ENCODE results near the gene ARMC6. TPM values are rescaled to one million over a fixed set of nuclear protein-coding genes. Genes with fewer than 3 reads are reported as not detected.

The ARMC6 gene
- total and polyA plus RNA-seq, 2 of the 13 experiments (the other 11 are each of a cell fraction or from before 2014, with no cell fraction given) = 16.2 to 36.8 TPM

DNA sequence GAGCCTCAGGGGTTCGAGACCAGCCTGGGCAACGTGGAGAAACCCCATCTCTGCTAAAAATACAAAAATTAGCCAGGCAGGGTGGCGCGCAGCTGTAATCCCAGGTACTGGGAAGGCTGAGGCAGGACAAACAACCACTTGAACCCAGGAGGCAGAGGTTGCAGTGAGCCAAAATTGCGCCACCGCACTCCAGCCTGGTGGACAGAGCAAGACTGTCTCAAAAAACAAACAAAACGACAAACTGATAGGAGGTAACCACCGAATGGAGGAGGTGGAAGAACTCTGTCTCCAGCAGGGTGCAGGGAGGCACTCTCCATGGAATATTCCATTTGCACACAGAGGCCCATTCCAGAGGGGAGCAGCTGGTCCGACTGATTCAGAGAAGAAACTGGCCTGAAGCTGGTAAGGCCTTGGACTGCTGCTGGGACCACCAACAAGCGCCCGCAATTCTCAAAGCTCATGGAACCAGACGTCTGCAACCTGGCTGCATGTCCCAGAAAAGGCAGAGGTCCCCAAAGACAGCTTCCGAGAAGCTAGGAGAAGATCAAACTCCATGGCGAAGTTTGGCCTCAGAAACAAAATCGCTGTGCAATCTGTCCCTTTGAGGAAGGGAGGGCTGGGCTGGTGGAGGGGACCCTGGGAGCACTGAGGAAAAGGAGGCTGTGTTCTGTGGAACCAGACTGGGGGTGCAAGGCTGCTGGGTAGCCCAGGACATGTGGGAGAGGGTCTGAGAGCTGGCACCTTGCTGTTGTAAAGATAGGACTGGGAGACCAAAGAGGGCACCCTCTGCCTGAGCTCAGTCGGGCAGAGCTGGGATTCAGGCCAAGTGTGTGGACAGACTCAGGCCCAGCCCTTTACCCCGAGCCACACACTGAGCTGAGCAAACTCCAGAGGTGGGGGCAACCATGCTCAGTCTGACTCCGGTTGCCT, 65.6 kb downstream of the ARMC6 start (continued):
- no peak for TF ChIP-seq SMAD1 (CRISPR knock-in tag; IDR thresholded peaks at IDR 0.05; ENCODE audit: borderline replicate concordance, low read depth)
- TF ChIP-seq, protein P1, sequence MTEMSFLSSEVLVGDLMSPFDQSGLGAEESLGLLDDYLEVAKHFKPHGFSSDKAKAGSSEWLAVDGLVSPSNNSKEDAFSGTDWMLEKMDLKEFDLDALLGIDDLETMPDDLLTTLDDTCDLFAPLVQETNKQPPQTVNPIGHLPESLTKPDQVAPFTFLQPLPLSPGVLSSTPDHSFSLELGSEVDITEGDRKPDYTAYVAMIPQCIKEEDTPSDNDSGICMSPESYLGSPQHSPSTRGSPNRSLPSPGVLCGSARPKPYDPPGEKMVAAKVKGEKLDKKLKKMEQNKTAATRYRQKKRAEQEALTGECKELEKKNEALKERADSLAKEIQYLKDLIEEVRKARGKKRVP (CRISPR knock-in tag; IDR thresholded peaks at IDR 0.05) = no peak
- TF ChIP-seq ZNF180 (CRISPR knock-in tag; IDR thresholded peaks at IDR 0.05; ENCODE audit: borderline replicate concordance, low read depth) = no peak
- no peak for TF ChIP-seq NFKB2 (CRISPR knock-in tag; IDR thresholded peaks at IDR 0.05; ENCODE audit: borderline replicate concordance)
- TF ChIP-seq NR2F1 (CRISPR knock-in tag; IDR thresholded peaks at IDR 0.05) = no peak
- TF ChIP-seq ZNF484 (CRISPR knock-in tag; IDR thresholded peaks at IDR 0.05; ENCODE audit: borderline replicate concordance, low read depth) = no peak
- TF ChIP-seq ZNF224 (CRISPR knock-in tag; IDR thresholded peaks at IDR 0.05) = 0 out of 2 replicates have a peak, but pooled peaks have one; percentile 28
- no peak for TF ChIP-seq CC2D1A (CRISPR knock-in tag; IDR thresholded peaks at IDR 0.05)
- no peak for TF ChIP-seq ZNF660 (CRISPR knock-in tag; IDR thresholded peaks at IDR 0.05; ENCODE audit: borderline replicate concordance, low read depth)
- TF ChIP-seq MAZ (IDR thresholded peaks at IDR 0.05; ENCODE audit: borderline replicate concordance, low read depth, low read length) = 0 out of 2 replicates have a peak, but pooled peaks have one; percentile 36
- no peak; the same call in 1 of the 2 replicates for TF ChIP-seq MAZ (CRISPR knock-in tag; IDR thresholded peaks at IDR 0.05; ENCODE audit: low read depth)
- no peak for TF ChIP-seq NR3C1 (CRISPR knock-in tag; IDR thresholded peaks at IDR 0.05)
- TF ChIP-seq SOX5 (CRISPR knock-in tag; IDR thresholded peaks at IDR 0.05; ENCODE audit: borderline replicate concordance) = peak; percentile 51; the same call in 1 of the 2 replicates
- TF ChIP-seq, protein P2, sequence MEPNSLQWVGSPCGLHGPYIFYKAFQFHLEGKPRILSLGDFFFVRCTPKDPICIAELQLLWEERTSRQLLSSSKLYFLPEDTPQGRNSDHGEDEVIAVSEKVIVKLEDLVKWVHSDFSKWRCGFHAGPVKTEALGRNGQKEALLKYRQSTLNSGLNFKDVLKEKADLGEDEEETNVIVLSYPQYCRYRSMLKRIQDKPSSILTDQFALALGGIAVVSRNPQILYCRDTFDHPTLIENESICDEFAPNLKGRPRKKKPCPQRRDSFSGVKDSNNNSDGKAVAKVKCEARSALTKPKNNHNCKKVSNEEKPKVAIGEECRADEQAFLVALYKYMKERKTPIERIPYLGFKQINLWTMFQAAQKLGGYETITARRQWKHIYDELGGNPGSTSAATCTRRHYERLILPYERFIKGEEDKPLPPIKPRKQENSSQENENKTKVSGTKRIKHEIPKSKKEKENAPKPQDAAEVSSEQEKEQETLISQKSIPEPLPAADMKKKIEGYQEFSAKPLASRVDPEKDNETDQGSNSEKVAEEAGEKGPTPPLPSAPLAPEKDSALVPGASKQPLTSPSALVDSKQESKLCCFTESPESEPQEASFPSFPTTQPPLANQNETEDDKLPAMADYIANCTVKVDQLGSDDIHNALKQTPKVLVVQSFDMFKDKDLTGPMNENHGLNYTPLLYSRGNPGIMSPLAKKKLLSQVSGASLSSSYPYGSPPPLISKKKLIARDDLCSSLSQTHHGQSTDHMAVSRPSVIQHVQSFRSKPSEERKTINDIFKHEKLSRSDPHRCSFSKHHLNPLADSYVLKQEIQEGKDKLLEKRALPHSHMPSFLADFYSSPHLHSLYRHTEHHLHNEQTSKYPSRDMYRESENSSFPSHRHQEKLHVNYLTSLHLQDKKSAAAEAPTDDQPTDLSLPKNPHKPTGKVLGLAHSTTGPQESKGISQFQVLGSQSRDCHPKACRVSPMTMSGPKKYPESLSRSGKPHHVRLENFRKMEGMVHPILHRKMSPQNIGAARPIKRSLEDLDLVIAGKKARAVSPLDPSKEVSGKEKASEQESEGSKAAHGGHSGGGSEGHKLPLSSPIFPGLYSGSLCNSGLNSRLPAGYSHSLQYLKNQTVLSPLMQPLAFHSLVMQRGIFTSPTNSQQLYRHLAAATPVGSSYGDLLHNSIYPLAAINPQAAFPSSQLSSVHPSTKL (CRISPR knock-in tag; IDR thresholded peaks at IDR 0.05) = peak; percentile 76
- TF ChIP-seq ATF1 (CRISPR knock-in tag; IDR thresholded peaks at IDR 0.05) = no peak
- TF ChIP-seq, protein P3, sequence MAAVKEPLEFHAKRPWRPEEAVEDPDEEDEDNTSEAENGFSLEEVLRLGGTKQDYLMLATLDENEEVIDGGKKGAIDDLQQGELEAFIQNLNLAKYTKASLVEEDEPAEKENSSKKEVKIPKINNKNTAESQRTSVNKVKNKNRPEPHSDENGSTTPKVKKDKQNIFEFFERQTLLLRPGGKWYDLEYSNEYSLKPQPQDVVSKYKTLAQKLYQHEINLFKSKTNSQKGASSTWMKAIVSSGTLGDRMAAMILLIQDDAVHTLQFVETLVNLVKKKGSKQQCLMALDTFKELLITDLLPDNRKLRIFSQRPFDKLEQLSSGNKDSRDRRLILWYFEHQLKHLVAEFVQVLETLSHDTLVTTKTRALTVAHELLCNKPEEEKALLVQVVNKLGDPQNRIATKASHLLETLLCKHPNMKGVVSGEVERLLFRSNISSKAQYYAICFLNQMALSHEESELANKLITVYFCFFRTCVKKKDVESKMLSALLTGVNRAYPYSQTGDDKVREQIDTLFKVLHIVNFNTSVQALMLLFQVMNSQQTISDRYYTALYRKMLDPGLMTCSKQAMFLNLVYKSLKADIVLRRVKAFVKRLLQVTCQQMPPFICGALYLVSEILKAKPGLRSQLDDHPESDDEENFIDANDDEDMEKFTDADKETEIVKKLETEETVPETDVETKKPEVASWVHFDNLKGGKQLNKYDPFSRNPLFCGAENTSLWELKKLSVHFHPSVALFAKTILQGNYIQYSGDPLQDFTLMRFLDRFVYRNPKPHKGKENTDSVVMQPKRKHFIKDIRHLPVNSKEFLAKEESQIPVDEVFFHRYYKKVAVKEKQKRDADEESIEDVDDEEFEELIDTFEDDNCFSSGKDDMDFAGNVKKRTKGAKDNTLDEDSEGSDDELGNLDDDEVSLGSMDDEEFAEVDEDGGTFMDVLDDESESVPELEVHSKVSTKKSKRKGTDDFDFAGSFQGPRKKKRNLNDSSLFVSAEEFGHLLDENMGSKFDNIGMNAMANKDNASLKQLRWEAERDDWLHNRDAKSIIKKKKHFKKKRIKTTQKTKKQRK (IDR thresholded peaks at IDR 0.05; ENCODE audit: low read length) = no peak
- peak; percentile 60; the same call in 1 of the 2 replicates for TF ChIP-seq ZNF788 (CRISPR knock-in tag; IDR thresholded peaks at IDR 0.05; ENCODE audit: borderline replicate concordance)
- TF ChIP-seq ATF7-NPFF (CRISPR knock-in tag; IDR thresholded peaks at IDR 0.05; ENCODE audit: low read depth) = 0 out of 2 replicates have a peak, but pooled peaks have one; percentile 27

All from HepG2 (cell line).